OCI-LY7 (cell line): ENCODE measurements around the gene GPATCH2L. TPM values are rescaled to one million over a fixed set of nuclear protein-coding genes. Genes with fewer than 3 reads are reported as not detected.

Experiments
- BruUV-seq: library from RNA; stranded (reverse); fragments of 400-500 nt; replicated peaks from 2 replicates; lab custom pipeline; 2021; lab: Mats Ljungman, UMichigan
- CTCF ChIA-PET: fragments of 300-600 bp; sonication (Branson Sonifier 250); formaldehyde crosslinking; loops from one replicate; lab custom pipeline; 2022; ENCODE audit warnings: antibody characterized with exemption; ENCODE audit not compliant: unreplicated experiment; lab: Charles Lee
- POLR2A ChIA-PET: fragments of 300-600 bp; sonication (Branson Sonifier 250); formaldehyde crosslinking; loops from one replicate; lab custom pipeline; 2022; ENCODE audit warnings: antibody characterized with exemption; lab: Charles Lee
- DNase-seq: peaks from one replicate; pipeline ENCODE4 v3.0.0-alpha.2; 2015; ENCODE audit warnings: low spot score
- H2AFZ ChIP-seq: fragments of 200-600 bp; sonication (generic), shearing (Covaris generic); 2 replicates; pipeline ENCODE4 v1.6.1; 2014; ENCODE audit warnings: mild to moderate bottlenecking, antibody characterized with exemption, low read length, moderate library complexity
- H3K27ac ChIP-seq: fragments of 200-600 bp; sonication (generic); 2 replicates; pipeline ENCODE4 v1.5.1; 2014; ENCODE audit warnings: mixed run types, low read depth, mild to moderate bottlenecking, moderate library complexity, low read length, inconsistent platforms; ENCODE audit not compliant: poor library complexity, severe bottlenecking
- H3K36me3 ChIP-seq: fragments of 200-600 bp; sonication (generic); 2 replicates; pipeline ENCODE4 v1.6.1; 2014; ENCODE audit warnings: mild to moderate bottlenecking, antibody characterized with exemption, low read length, moderate library complexity, mixed read lengths; ENCODE audit not compliant: insufficient read depth
- H3K4me1 ChIP-seq: fragments of 200-600 bp; sonication (generic); 2 replicates; pipeline ENCODE4 v1.5.1; 2014; ENCODE audit warnings: mild to moderate bottlenecking, low read length; ENCODE audit not compliant: insufficient read depth, poor library complexity, severe bottlenecking
- H3K4me2 ChIP-seq: fragments of 200-600 bp; sonication (generic); 2 replicates; pipeline ENCODE4 v1.6.1; 2014; ENCODE audit warnings: mild to moderate bottlenecking, low read length
- H3K4me3 ChIP-seq: fragments of 200-600 bp; sonication (generic); 2 replicates; pipeline ENCODE4 v1.5.1; 2014; ENCODE audit warnings: mild to moderate bottlenecking, low read depth, low read length; ENCODE audit not compliant: poor library complexity, severe bottlenecking
- H3K79me2 ChIP-seq: fragments of 200-600 bp; sonication (generic); 2 replicates; pipeline ENCODE4 v1.6.1; 2016; ENCODE audit warnings: low read depth, mild to moderate bottlenecking, low read length, moderate library complexity, mixed read lengths; ENCODE audit not compliant: insufficient read depth
- H3K9me2 ChIP-seq: fragments of 200-600 bp; sonication (generic); 2 replicates; pipeline ENCODE4 v1.6.1; 2016; ENCODE audit warnings: mild to moderate bottlenecking, low read length, mixed read lengths; ENCODE audit not compliant: insufficient read depth
- H3K9me3 ChIP-seq: fragments of 200-600 bp; sonication (generic); 2 replicates; pipeline ENCODE4 v1.6.1; 2014; ENCODE audit warnings: mild to moderate bottlenecking, mixed run types, low read length, mixed read lengths
- H4K20me1 ChIP-seq: fragments of 200-600 bp; sonication (generic); 2 replicates; pipeline ENCODE4 v1.6.1; 2014; ENCODE audit warnings: mild to moderate bottlenecking, antibody characterized with exemption, low read length, moderate library complexity, mixed read lengths; ENCODE audit not compliant: insufficient read depth
- EZH2phosphoT487 ChIP-seq: fragments of 200-600 bp; sonication (generic); IDR thresholded peaks from 2 replicates; pipeline ENCODE4 v1.6.1; 2018; ENCODE audit warnings: low read depth, borderline replicate concordance, mild to moderate bottlenecking, mixed run types, antibody characterized with exemption, low read length, moderate library complexity, mixed read lengths
- intact Hi-C: fragments of 100-400 bp; cut with micrococcal nuclease; formaldehyde crosslinking; loops from one replicate; pipeline ENCODE4 v1.10.0; 2022; ENCODE audit not compliant: unreplicated experiment
- total RNA-seq, 2 experiments: library from RNA; depleted of rRNA in 1 of 2; stranded (reverse); fragments of >200 nt in 1 of 2; shearing (Covaris generic) in 1 of 2; gene quantifications; 2 replicates each; pipeline ENCODE4 v1.2.3, GENCODE V29; 2014 to 2022
- TF ChIP-seq, protein P1 (sequence below): fragments of 200-600 bp; sonication (generic); conservative IDR thresholded peaks from 2 replicates; pipeline ENCODE4 v1.5.1; 2014; ENCODE audit warnings: mild to moderate bottlenecking, antibody characterized with exemption, low read length, moderate library complexity, mixed read lengths

GPATCH2L gene
- total RNA-seq, 2 experiments from 2014 or later: 41.9 to 59.0 TPM

DNA sequence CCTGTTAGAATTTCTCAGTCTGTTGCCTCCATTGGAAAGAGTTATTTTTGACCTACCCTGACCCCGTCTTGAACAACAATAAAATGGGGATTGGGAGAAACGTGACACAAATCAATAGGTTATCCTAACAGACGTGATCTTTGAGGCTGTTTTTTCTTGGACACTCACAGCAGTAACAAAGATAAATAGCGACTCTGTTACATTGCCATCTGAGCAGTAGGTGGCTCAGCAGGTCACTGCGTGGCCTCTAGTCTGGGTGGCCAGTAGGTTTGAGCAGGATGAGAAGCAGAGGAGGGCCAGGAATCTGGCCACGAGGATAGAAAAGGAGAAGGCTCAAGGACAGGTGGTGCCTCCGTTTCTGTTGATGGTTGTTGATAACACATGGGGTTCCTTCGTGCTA lies 101.4 kb downstream of the GPATCH2L start:
- ChIA-PET POLR2A (no interaction called here), CTCF (no interaction called here)
- Histone ChIP-seq H3K9me2 (no peaks in the 10 kb centered on the region), H3K27ac (no peak overlapping the region), H2AFZ (no peak overlapping the region), H4K20me1 (no peaks in the 10 kb centered on the region), H3K9me3 (no peaks in the 10 kb centered on the region), H3K36me3 (no peaks in the 10 kb centered on the region), H3K79me2 (no peaks in the 10 kb centered on the region), H3K4me1 (no peaks in the 10 kb centered on the region), H3K4me2 (no peak overlapping the region), H3K4me3 (no peak overlapping the region)
- intact Hi-C loops: no loop called here
- no peak for DNase-seq
- TF ChIP-seq, protein P1, sequence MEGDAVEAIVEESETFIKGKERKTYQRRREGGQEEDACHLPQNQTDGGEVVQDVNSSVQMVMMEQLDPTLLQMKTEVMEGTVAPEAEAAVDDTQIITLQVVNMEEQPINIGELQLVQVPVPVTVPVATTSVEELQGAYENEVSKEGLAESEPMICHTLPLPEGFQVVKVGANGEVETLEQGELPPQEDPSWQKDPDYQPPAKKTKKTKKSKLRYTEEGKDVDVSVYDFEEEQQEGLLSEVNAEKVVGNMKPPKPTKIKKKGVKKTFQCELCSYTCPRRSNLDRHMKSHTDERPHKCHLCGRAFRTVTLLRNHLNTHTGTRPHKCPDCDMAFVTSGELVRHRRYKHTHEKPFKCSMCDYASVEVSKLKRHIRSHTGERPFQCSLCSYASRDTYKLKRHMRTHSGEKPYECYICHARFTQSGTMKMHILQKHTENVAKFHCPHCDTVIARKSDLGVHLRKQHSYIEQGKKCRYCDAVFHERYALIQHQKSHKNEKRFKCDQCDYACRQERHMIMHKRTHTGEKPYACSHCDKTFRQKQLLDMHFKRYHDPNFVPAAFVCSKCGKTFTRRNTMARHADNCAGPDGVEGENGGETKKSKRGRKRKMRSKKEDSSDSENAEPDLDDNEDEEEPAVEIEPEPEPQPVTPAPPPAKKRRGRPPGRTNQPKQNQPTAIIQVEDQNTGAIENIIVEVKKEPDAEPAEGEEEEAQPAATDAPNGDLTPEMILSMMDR: no peak
- TF ChIP-seq EZH2phosphoT487: no peak
- no TSS peak for BruUV-seq

DNA sequence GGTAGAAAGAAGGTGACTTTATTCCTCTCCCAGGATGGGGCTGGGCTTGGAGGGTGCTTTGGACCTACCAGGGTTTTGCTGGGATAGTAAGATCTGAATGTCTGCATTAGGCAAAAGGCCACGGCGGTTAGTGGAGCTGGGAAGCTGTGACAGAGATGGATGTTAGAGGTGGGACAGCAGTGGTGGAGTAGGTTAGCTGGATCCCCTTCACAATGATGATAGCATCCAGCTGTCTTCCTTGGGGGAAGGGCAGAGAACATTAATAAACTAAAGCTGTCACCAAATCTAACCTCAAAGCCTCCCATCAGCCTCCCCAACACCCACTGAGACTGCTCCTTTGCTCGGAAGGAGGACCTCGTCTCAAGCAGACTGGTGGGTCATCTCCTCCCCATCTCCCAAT lies 104.8 kb downstream of the GPATCH2L start:
- no peak for TF ChIP-seq EZH2phosphoT487
- TF ChIP-seq, protein P1: no peak
- no peak for DNase-seq
- no peaks in the 10 kb centered on the region for H3K79me2 ChIP-seq
- intact Hi-C loops: no loop called here
- H3K27ac ChIP-seq: no peak overlapping the region
- no peaks in the 10 kb centered on the region for H3K9me2 ChIP-seq
- H2AFZ ChIP-seq: no peak overlapping the region
- no peak overlapping the region for H3K4me2 ChIP-seq
- H3K36me3 ChIP-seq: no peaks in the 10 kb centered on the region
- H3K4me1 ChIP-seq: no peaks in the 10 kb centered on the region
- no peaks in the 10 kb centered on the region for H3K9me3 ChIP-seq
- H3K4me3 ChIP-seq: no peak overlapping the region
- no peaks in the 10 kb centered on the region for H4K20me1 ChIP-seq
- CTCF ChIA-PET: no interaction called here
- no TSS peak for BruUV-seq
- POLR2A ChIA-PET: interaction anchor here (0.6 kb wide), 1 partner anchor 391 kb away, joined by 4 read pairs; no protein-coding TSS in a partner anchor

DNA sequence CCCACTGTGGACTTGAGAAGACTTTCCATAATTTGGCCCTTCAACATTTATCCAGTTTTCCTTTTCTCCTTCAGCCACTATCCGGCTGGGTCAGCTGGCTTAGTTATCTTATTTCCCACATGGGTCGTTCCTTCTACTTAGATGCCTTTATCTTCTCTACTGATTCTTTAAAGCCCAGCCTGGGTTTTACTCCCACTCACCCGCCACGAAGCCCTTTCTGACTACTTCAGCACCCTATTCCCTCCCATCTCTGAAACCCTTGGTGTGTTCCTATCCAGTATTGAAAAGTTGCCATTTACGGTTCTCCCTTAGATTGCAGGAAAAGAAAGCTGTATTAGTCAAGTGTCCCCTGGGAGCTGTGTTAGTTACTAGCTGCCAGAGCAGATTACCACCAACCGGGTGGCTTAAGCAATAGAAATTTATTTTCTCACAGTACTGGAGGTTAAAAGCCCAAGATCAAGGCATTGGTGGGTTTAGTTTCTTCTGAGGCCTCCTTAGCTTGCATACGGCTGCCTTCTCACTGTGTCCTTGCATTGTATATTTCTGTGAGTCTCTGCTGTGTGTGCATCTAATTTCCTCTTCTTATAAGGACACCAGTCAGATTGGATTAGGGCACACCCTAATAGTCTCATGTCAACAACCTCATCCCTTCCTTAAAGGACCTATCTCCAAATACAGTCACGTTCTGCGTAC lies 105.5 kb downstream of the GPATCH2L start:
- intact Hi-C loops: no loop called here
- no peak overlapping the region for H3K27ac ChIP-seq

More for the DNA sequence above, 105.5 kb downstream of the GPATCH2L start:
- H4K20me1 ChIP-seq: no peaks in the 10 kb centered on the region
- no peaks in the 10 kb centered on the region for H3K9me2 ChIP-seq
- H3K4me1 ChIP-seq: no peaks in the 10 kb centered on the region
- H2AFZ ChIP-seq: no peak overlapping the region
- H3K4me3 ChIP-seq: no peak overlapping the region
- no TSS peak for BruUV-seq
- H3K9me3 ChIP-seq: no peaks in the 10 kb centered on the region
- H3K4me2 ChIP-seq: no peak overlapping the region
- TF ChIP-seq, protein P1: no peak
- TF ChIP-seq EZH2phosphoT487: no peak
- ChIA-PET POLR2A (no interaction called here), CTCF (no interaction called here)
- no peaks in the 10 kb centered on the region for H3K79me2 ChIP-seq
- no peaks in the 10 kb centered on the region for H3K36me3 ChIP-seq
- no peak for DNase-seq
